IMR-90 (cell line): ENCODE results near the gene NGEF. TPM values are rescaled to one million over a fixed set of nuclear protein-coding genes. Genes with fewer than 3 reads are reported as not detected.

Source experiments
- POLR2A ChIP-seq: IDR thresholded peaks from 2 replicates; pipeline ENCODE4 v1.6.1; 2012; ENCODE audit warnings: mild to moderate bottlenecking, low read depth, low read length
- polyA plus RNA-seq, 3 experiments: library from polyadenylated mRNA; depleted of rRNA; stranded (reverse); fragments of >200 nt; gene quantifications; 2 replicates each; pipeline ENCODE4 v1.2.3, GENCODE V29; 2012; ENCODE audit warnings: low replicate concordance in 1 of 3
- total RNA-seq: library from RNA; depleted of rRNA; stranded (reverse); fragments of >200 nt; gene quantifications from 2 replicates; pipeline ENCODE4 v1.2.3, GENCODE V29; 2012
- TF ChIP-seq, protein P1 (sequence below): fragments of 150-350 bp; IDR thresholded peaks from 2 replicates; pipeline ENCODE4 v1.6.1; 2017; ENCODE audit warnings: mild to moderate bottlenecking, antibody characterized with exemption, low read length, low read depth

Gene NGEF
- total and polyA plus RNA-seq, 2 of the 4 experiments (the other 2 are of a cell fraction), result 1.1 to 1.7 TPM

DNA sequence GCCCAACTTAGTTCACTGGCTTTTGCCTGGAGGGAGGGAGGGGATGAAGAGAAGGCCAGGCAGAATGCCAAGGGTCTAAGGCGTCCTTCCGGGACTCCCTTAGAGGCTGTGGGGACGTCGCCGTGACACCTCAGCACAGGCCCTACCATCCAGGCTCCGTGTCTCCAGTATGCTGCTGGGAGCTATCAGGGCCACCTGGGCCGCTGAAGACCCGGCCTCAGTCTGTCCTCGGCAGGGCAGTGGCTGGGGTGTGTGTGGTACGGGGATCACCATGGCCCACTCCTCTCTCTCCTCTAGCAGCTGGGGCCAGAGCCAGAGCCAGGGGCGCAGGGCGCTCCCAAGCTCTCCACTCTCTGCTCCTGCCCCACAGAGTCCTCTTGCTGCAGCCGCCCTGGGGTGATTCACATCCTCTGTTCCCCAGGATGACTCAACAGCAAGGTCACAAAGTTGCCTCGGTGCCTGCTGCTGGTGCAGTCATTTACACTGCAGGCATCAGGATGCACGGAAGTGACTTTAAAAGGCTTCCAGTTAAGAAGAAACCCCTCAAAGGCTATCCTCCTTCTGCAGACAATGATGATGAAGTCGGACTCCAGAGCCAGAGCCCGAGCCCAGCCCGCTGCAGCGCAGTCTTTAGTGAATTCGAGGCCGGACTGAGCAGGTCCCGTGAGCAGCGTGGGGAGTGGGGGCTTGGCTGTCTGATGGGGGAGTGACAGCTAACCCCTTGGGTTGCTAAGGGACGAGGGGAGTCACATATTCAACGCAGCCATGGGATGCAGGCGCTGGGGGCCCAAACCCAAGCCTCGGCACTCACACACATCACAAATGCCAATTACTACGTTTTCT is 111.1 kb downstream of the NGEF start (continued):
- TF ChIP-seq, protein P1, sequence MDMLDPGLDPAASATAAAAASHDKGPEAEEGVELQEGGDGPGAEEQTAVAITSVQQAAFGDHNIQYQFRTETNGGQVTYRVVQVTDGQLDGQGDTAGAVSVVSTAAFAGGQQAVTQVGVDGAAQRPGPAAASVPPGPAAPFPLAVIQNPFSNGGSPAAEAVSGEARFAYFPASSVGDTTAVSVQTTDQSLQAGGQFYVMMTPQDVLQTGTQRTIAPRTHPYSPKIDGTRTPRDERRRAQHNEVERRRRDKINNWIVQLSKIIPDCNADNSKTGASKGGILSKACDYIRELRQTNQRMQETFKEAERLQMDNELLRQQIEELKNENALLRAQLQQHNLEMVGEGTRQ, result no peak
- TF ChIP-seq POLR2A, result no peak
